KOPT-K1 (cell line): ENCODE results near the gene TMEM205.
"Not testable (repeated sequence)": the region's sequence is repeated elsewhere in the genome, so short reads cannot be mapped to it uniquely, and the experiment has no call there.

Experiments
- H3K27ac ChIP-seq: fragments of 200-600 bp; sonication (generic); 2 replicates; pipeline ENCODE4 v1.5.1; 2016; ENCODE audit warnings: antibody characterized with exemption, mild to moderate bottlenecking, low read depth, low read length; ENCODE audit not compliant: poor library complexity, severe bottlenecking
- H3K36me3 ChIP-seq: fragments of 200-600 bp; sonication (generic); 2 replicates; pipeline ENCODE4 v1.5.1; 2017; ENCODE audit warnings: antibody characterized with exemption, mild to moderate bottlenecking, low read length, moderate library complexity; ENCODE audit not compliant: insufficient read depth
- H3K9me3 ChIP-seq: fragments of 200-600 bp; sonication (generic); 2 replicates; pipeline ENCODE4 v1.5.1; 2017; ENCODE audit warnings: antibody characterized with exemption, low read length, mild to moderate bottlenecking; ENCODE audit not compliant: insufficient read depth, poor library complexity, severe bottlenecking

TMEM205 gene

GRCh38 chr19:11335449-11336146, 10.5 kb downstream of the TMEM205 start:
- Histone ChIP-seq H3K36me3 (no peaks in the 10 kb centered on the region), H3K9me3 (no peaks in the 10 kb centered on the region), H3K27ac (no peak overlapping the region)

- not testable (repeated sequence) for H3K36me3 ChIP-seq, H3K9me3 ChIP-seq, H3K27ac ChIP-seq
These were observed 12.2 kb downstream of the TMEM205 start for GRCh38 chr19:11333838-11334237.

- H3K27ac ChIP-seq = no peak overlapping the region
- no peaks in the 10 kb centered on the region for H3K9me3 ChIP-seq
- H3K36me3 ChIP-seq = no peaks in the 10 kb centered on the region
These were observed 13.2 kb downstream of the TMEM205 start for GRCh38 chr19:11332822-11333221.

GRCh38 chr19:11331502-11331901, 14.6 kb downstream of the TMEM205 start:
- no peak overlapping the region for H3K27ac ChIP-seq
- no peaks in the 10 kb centered on the region for H3K9me3 ChIP-seq
- no peaks in the 10 kb centered on the region for H3K36me3 ChIP-seq

- Histone ChIP-seq H3K9me3 (no peaks in the 10 kb centered on the region), H3K36me3 (no peaks in the 10 kb centered on the region), H3K27ac (no peak overlapping the region)
These were observed 15.9 kb downstream of the TMEM205 start for GRCh38 chr19:11330127-11330526.

- Histone ChIP-seq H3K36me3 (no peaks in the 10 kb centered on the region), H3K27ac (peak overlapping the region; percentile 97), H3K9me3 (no peaks in the 10 kb centered on the region)
These were observed 20.5 kb downstream of the TMEM205 start for GRCh38 chr19:11325544-11325943.

- Histone ChIP-seq H3K27ac (peak overlapping the region; percentile 97), H3K9me3 (no peaks in the 10 kb centered on the region), H3K36me3 (no peaks in the 10 kb centered on the region)
These were observed 21.2 kb downstream of the TMEM205 start for GRCh38 chr19:11324748-11325389.

- no peaks in the 10 kb centered on the region for H3K36me3 ChIP-seq
- H3K9me3 ChIP-seq = no peaks in the 10 kb centered on the region
- peak overlapping the region; percentile 97 for H3K27ac ChIP-seq
These were observed 21.9 kb downstream of the TMEM205 start for GRCh38 chr19:11324079-11324661.

GRCh38 chr19:11323601-11324078, 22.4 kb downstream of the TMEM205 start:
- Histone ChIP-seq H3K27ac (peak overlapping the region; percentile 97), H3K36me3 (no peaks in the 10 kb centered on the region), H3K9me3 (no peaks in the 10 kb centered on the region)

- no peaks in the 10 kb centered on the region for H3K9me3 ChIP-seq
- H3K27ac ChIP-seq = peak overlapping the region; percentile 5
- H3K36me3 ChIP-seq = no peaks in the 10 kb centered on the region
These were observed 23.6 kb downstream of the TMEM205 start for GRCh38 chr19:11322269-11323024.

GRCh38 chr19:11321191-11322126, 24.6 kb downstream of the TMEM205 start:
- Histone ChIP-seq H3K9me3 (no peaks in the 10 kb centered on the region), H3K36me3 (no peaks in the 10 kb centered on the region), H3K27ac (no peak overlapping the region)

- not testable (repeated sequence) for H3K9me3 ChIP-seq, H3K27ac ChIP-seq, H3K36me3 ChIP-seq
These were observed 25.6 kb downstream of the TMEM205 start for GRCh38 chr19:11320278-11320995.

- no peaks in the 10 kb centered on the region for H3K9me3 ChIP-seq
- no peak overlapping the region for H3K27ac ChIP-seq
- H3K36me3 ChIP-seq = no peaks in the 10 kb centered on the region
These were observed 39.7 kb downstream of the TMEM205 start for GRCh38 chr19:11306337-11306736.

GRCh38 chr19:11304936-11305335, 41.1 kb downstream of the TMEM205 start:
- Histone ChIP-seq H3K9me3 (no peaks in the 10 kb centered on the region), H3K27ac (no peak overlapping the region), H3K36me3 (no peaks in the 10 kb centered on the region)
